ENCODE data around the gene NUP98. TPM values are rescaled to one million over a fixed set of nuclear protein-coding genes. Genes with fewer than 3 reads are reported as not detected.
A peak's percentile ranks its signal among the peaks of the same experiment; 100 is the strongest.

The NUP98 gene
- total and polyA plus RNA-seq, 2 donors (not counting 3 experiments of a cell fraction or from before 2014, with no cell fraction given), result 92.7 to 169 TPM

DNA sequence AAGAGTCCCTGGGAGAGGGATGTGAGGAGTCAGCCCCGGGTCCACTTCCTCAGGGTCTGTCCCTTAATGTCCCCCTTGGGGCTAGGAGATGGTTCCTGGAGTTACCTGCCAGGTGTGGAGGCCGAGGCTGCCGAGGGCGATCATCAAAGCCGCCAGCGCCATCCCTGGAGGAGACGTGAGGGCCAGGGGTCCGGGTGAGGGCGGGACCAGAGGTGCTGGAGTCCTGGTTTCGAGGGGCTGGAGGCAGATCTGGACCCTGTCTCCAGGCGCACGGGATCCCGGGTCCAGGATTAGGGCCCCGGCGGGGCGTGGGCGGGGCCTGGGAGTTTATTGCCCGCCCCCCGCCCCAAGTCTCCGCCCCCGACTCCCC, 155.7 kb downstream of the NUP98 start, which contains the start of gene ART5:
Gene ART5 (minus strand): TSS at position 292 of the 370 bp plus-strand sequence. CDS start 130 bp downstream, at position 162.
- no peaks in the 10 kb centered on the region for H3K36me3 ChIP-seq (ENCODE audit: control insufficient read depth in 2 of 2, extremely low read depth in 1 of 2, insufficient read depth in 2 of 2, low read length in 2 of 2)
- dilution Hi-C loops (cut with MboI; ENCODE audit: extremely low pct_ligation_motif_present, low sequenced_read_pairs), result no loop called here
- H3K9me1 ChIP-seq (replicated peaks; ENCODE audit: control insufficient read depth, extremely low read depth, insufficient read depth, low read length), result no peaks in the 10 kb centered on the region
- H2AFZ ChIP-seq (ENCODE audit: low read depth, low read length), result peak within 1 kb of the TSS; percentile 21
- H3K27me3 ChIP-seq (ENCODE audit: control insufficient read depth in 2 of 2, insufficient read depth in 2 of 2, low read length in 2 of 2), result peaks cover 4% of the 10 kb centered on the region in 2 experiments
- no peak within 1 kb of the TSS for H3K9ac ChIP-seq (replicated peaks; ENCODE audit: extremely low read depth, insufficient read depth, low read length)
- no TSS peak for BruUV-seq (replicated peaks)
- no peak for FAIRE-seq
- no peak for DNase-seq (ENCODE audit: low read depth, low spot score)
- H3K4me1 ChIP-seq (ENCODE audit: control insufficient read depth, extremely low read depth, insufficient read depth, low read length), result peaks cover 5% of the 10 kb centered on the region
- ChIA-PET CTCF (no interaction called here), POLR2A (no interaction called here)
- H3K27ac ChIP-seq (ENCODE audit: insufficient read depth, low read depth, low read length), result no peak within 1 kb of the TSS
- H4K20me1 ChIP-seq (replicated peaks; ENCODE audit: control insufficient read depth, extremely low read depth, insufficient read depth, low read length), result no peaks in the 10 kb centered on the region
- no peaks in the 10 kb centered on the region for H3K9me3 ChIP-seq (replicated peaks; ENCODE audit: control insufficient read depth, insufficient read depth, low read length)
- H3K79me2 ChIP-seq (ENCODE audit: control insufficient read depth, insufficient read depth, low read length), result no peaks in the 10 kb centered on the region
- H3K4me3 ChIP-seq (replicated peaks in 1 of 3; ENCODE audit: insufficient read depth in 1 of 3, low read depth in 1 of 3, low read length in 3 of 3), result peak within 1 kb of the TSS; percentile 26 to 54 (median 28)
- intact Hi-C loops (cut with micrococcal nuclease), result loop anchor here (10.0 kb wide), 1 partner anchor 707 kb away; no protein-coding TSS in a partner anchor
- no peak for TF ChIP-seq JUN (IDR thresholded peaks at IDR 0.05; ENCODE audit: borderline replicate concordance, insufficient read depth, insufficient read length, low read depth)
- TF ChIP-seq POLR2A (IDR thresholded peaks at IDR 0.05; ENCODE audit: low read depth, low read length), result no peak
- TF ChIP-seq FOS (IDR thresholded peaks at IDR 0.05; ENCODE audit: borderline replicate concordance, insufficient read depth, low read length), result no peak
- TF ChIP-seq GATA2 (IDR thresholded peaks at IDR 0.05; ENCODE audit: insufficient read depth, insufficient read length, low read depth, low read length), result no peak
- no peak for TF ChIP-seq POLR2AphosphoS5 (IDR thresholded peaks at IDR 0.05; ENCODE audit: insufficient read depth, low read depth, low read length)
- no peak for TF ChIP-seq MYC (IDR thresholded peaks at IDR 0.05; ENCODE audit: low read depth, low read length)
- TF ChIP-seq, protein P1, sequence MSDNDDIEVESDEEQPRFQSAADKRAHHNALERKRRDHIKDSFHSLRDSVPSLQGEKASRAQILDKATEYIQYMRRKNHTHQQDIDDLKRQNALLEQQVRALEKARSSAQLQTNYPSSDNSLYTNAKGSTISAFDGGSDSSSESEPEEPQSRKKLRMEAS (IDR thresholded peaks at IDR 0.05; ENCODE audit: insufficient read depth, insufficient read length), result no peak
- TF ChIP-seq CTCF (IDR thresholded peaks at IDR 0.05; ENCODE audit: extremely low read depth in 1 of 2, insufficient read depth in 1 of 2, low read depth in 1 of 2, low read length in 2 of 2), result no peak
- no peak for TF ChIP-seq EZH2 (IDR thresholded peaks at IDR 0.05; ENCODE audit: borderline replicate concordance, low read depth, low read length, severe bottlenecking)
- H3K4me2 ChIP-seq (ENCODE audit: insufficient read depth, low read length), result peak within 1 kb of the TSS; percentile 62

All from endothelial cell of umbilical vein (primary cell).